Nephron progenitor cell (in vitro differentiated cells): ENCODE measurements around the gene CRACDL.

Experiments used
- DNase-seq: peaks from one replicate; pipeline ENCODE4 v3.0.0; 2021
- H3K27ac Mint-ChIP-seq: 2 replicates; pipeline ENCODE4 v1.8.0; 2021; ENCODE audit warnings: mild to moderate bottlenecking, moderate library complexity, mixed read lengths
- H3K27me3 Mint-ChIP-seq: 2 replicates; pipeline ENCODE4 v1.8.0; 2021; ENCODE audit warnings: mild to moderate bottlenecking, low read depth, mixed read lengths; ENCODE audit not compliant: poor library complexity
- H3K36me3 Mint-ChIP-seq: 2 replicates; pipeline ENCODE4 v1.8.0; 2021; ENCODE audit warnings: low read depth, mixed read lengths
- H3K4me1 Mint-ChIP-seq: 2 replicates; pipeline ENCODE4 v1.8.0; 2021; ENCODE audit warnings: mixed read lengths
- H3K4me3 Mint-ChIP-seq: 2 replicates; pipeline ENCODE4 v1.8.0; 2021; ENCODE audit warnings: mild to moderate bottlenecking, moderate library complexity, mixed read lengths
- H3K9me3 Mint-ChIP-seq: 2 replicates; pipeline ENCODE4 v1.8.0; 2021; ENCODE audit warnings: mild to moderate bottlenecking, moderate library complexity, mixed read lengths
- CTCF ChIP-seq: fragments of 200-600 bp; sonication (generic); IDR thresholded peaks from 2 replicates; pipeline ENCODE4 v1.5.0; 2021; ENCODE audit warnings: antibody characterized with exemption

The CRACDL gene

GRCh38 chr2:98910349-98911125 is 25.5 kb downstream of the CRACDL start:
- H3K27ac Mint-ChIP-seq: no peak overlapping the region
- no peak overlapping the region for H3K4me3 Mint-ChIP-seq
- H3K4me1 Mint-ChIP-seq: peaks cover 73% of the 10 kb centered on the region
- TF ChIP-seq CTCF: no peak
- peaks cover 14% of the 10 kb centered on the region for H3K27me3 Mint-ChIP-seq
- DNase-seq: no peak
- H3K9me3 Mint-ChIP-seq: no peaks in the 10 kb centered on the region
- peaks cover 4% of the 10 kb centered on the region for H3K36me3 Mint-ChIP-seq

- Mint-ChIP-seq H3K27ac (peak overlapping the region; percentile 15), H3K36me3 (peaks cover 4% of the 10 kb centered on the region), H3K4me3 (peak overlapping the region; percentile 27), H3K9me3 (no peaks in the 10 kb centered on the region), H3K4me1 (peaks cover 81% of the 10 kb centered on the region), H3K27me3 (peaks cover 9% of the 10 kb centered on the region)
- peak; percentile 72 for DNase-seq
- TF ChIP-seq CTCF: no peak
Measured at GRCh38 chr2:98909317-98910211, 26.5 kb downstream of the CRACDL start.

GRCh38 chr2:98908931-98909316 is 27.1 kb downstream of the CRACDL start:
- Mint-ChIP-seq H3K9me3 (no peaks in the 10 kb centered on the region), H3K4me3 (peak overlapping the region; percentile 35), H3K4me1 (peaks cover 87% of the 10 kb centered on the region), H3K27me3 (peaks cover 6% of the 10 kb centered on the region), H3K27ac (peak overlapping the region; percentile 89), H3K36me3 (peaks cover 4% of the 10 kb centered on the region)
- no peak for DNase-seq
- TF ChIP-seq CTCF: no peak

DNA sequence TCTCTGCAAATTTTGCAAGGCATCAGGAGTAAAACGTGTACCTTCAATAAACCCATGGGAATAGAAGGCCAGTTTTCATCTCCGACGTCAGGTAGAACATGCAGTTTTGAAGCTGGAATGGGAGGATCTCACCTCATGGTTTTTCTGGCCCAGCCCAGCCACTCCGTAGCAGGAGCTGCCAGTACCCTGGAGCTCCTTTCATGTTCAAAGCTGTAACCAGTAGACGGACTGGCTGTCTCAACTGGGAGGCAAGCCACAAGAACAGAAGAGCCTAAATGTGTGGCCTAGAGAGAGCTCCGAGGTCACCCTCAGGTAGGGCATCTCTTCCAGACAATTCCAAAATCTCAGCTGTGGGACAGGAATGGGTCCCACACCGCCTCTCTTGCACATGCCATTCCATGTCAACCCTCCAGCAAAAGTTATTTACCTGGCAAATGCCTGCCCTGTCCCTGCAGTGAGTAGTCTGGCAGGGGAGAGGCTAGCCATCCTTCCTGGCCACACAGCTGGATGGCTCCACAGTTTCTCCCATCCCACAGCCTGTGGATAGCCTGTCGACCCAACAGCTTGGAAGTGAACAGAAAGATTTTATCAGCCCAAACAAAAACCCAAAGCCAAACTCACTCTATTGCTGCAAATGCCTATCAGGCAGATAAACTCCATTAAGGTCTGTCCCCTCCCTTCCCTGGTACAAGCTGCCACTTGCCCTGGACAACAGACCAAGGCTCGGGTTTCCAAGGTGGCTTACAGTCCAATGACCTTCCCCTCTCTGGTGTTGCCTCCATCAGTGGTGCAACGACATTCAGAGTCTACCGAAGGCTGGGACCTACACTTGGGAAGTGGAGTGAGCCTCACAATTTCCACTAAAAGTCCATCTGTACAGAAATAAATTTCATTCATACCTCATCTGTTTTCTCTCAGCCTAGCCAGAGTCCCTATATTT is 27.8 kb downstream of the CRACDL start:
- Mint-ChIP-seq H3K27ac (peak overlapping the region; percentile 89), H3K4me1 (peaks cover 88% of the 10 kb centered on the region), H3K4me3 (peak overlapping the region; percentile 35), H3K27me3 (peaks cover 6% of the 10 kb centered on the region), H3K9me3 (no peaks in the 10 kb centered on the region), H3K36me3 (peaks cover 4% of the 10 kb centered on the region)
- no peak for DNase-seq
- no peak for TF ChIP-seq CTCF

DNA sequence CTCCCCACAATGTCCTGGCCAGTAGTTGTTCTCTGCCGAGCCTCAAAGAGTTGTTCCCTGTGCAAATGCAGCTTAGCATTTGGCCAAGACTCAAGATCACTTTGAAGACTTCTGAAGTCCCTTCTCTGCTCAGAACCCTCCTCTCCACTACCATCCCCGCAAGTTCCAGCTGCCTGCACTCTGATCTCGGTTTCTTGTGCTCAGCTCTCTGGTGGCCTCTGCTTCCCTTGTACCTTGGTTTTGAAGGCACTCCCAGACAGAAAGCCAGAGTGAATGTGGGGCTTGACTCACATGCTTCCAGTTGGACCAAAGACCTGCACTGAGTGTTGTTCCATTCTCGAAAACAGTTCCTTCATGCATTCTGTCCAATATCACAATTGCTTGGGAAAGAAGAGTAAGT is 28.6 kb downstream of the CRACDL start:
- H3K27me3 Mint-ChIP-seq: peaks cover 4% of the 10 kb centered on the region
- no peaks in the 10 kb centered on the region for H3K9me3 Mint-ChIP-seq
- H3K4me3 Mint-ChIP-seq: no peak overlapping the region
- H3K27ac Mint-ChIP-seq: no peak overlapping the region
- peaks cover 88% of the 10 kb centered on the region for H3K4me1 Mint-ChIP-seq
- DNase-seq: no peak
- TF ChIP-seq CTCF: no peak
- peaks cover 4% of the 10 kb centered on the region for H3K36me3 Mint-ChIP-seq
